Brain microvascular endothelial cell (primary cell): ENCODE results near the gene MLLT3.

Experiments
- DNase-seq: peaks from one replicate; pipeline ENCODE4 v3.0.0-alpha.2; 2020
- H3K27ac ChIP-seq: fragments of 250-450 bp; sonication (Bioruptor Pico); 2 replicates; pipeline ENCODE4 v1.5.1; 2020; ENCODE audit warnings: mild to moderate bottlenecking, moderate library complexity
- H3K27me3 ChIP-seq: fragments of 250-450 bp; sonication (Bioruptor Pico); replicated peaks from 2 replicates; pipeline ENCODE4 v1.5.1; 2020; ENCODE audit warnings: mild to moderate bottlenecking
- H3K36me3 ChIP-seq: fragments of 250-450 bp; sonication (Bioruptor Pico); replicated peaks from 2 replicates; pipeline ENCODE4 v1.5.1; 2020; ENCODE audit warnings: mild to moderate bottlenecking
- H3K4me3 ChIP-seq: 2 replicates; pipeline ENCODE4 v1.5.1; 2011; ENCODE audit warnings: low read depth, mild to moderate bottlenecking, control low read depth, low read length, moderate library complexity
- in situ Hi-C: cut with HindIII; loops from 2 replicates; pipeline ENCODE4 v1.10.0; 2017; ENCODE audit warnings: low sequenced_read_pairs, low pct_ligation_motif_present
- TF ChIP-seq, protein P1 (sequence below): IDR thresholded peaks from 2 replicates; pipeline ENCODE4 v1.5.1; 2011; ENCODE audit warnings: low read depth, mild to moderate bottlenecking, moderate library complexity, low read length, control low read depth, inconsistent platforms; ENCODE audit errors: missing control alignments

Gene MLLT3

DNA sequence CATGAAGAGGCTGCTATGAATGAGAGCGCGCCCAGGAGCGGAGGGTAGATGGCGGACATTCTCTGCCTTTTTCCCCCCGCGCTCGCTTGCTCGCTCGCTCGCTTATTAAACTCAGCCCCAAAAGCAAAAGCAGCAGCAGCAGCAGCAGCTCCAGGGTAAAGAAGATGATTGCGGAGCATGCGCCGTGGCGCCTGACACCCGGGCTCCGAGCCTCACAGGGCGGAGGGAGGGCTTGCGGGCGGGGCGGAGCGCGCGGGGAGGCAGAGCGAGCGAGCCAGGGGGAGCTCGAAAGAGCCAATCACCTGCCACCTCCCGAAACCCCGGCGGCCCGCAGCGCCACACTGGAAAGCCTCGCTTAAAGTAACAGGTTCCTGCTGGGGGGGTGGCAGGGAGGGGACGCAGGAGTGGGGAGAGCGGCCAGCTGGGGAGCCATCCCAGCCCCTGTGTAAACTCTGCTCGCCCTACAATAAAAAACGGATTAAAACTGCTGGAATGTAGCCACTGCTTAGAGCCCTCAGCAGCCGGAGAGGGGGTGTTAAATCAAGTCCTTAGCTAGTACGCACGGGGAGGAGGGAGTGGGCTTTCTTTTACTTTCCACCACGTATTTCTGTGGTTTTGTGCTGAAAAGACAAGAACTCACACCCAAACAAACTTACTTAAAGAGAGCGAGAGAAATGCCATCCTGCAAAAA is at the start of gene MLLT3:
Gene MLLT3, minus strand, starts transcription at position 170 of the 691 bp plus-strand sequence.
- in situ Hi-C loops: no loop called here
- Histone ChIP-seq H3K27me3 (no peaks in the 10 kb centered on the region), H3K4me3 (peak within 1 kb of the TSS; percentile 85), H3K36me3 (no peaks in the 10 kb centered on the region), H3K27ac (peak within 1 kb of the TSS; percentile 65)
- TF ChIP-seq, protein P1, sequence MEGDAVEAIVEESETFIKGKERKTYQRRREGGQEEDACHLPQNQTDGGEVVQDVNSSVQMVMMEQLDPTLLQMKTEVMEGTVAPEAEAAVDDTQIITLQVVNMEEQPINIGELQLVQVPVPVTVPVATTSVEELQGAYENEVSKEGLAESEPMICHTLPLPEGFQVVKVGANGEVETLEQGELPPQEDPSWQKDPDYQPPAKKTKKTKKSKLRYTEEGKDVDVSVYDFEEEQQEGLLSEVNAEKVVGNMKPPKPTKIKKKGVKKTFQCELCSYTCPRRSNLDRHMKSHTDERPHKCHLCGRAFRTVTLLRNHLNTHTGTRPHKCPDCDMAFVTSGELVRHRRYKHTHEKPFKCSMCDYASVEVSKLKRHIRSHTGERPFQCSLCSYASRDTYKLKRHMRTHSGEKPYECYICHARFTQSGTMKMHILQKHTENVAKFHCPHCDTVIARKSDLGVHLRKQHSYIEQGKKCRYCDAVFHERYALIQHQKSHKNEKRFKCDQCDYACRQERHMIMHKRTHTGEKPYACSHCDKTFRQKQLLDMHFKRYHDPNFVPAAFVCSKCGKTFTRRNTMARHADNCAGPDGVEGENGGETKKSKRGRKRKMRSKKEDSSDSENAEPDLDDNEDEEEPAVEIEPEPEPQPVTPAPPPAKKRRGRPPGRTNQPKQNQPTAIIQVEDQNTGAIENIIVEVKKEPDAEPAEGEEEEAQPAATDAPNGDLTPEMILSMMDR: no peak
- peak; percentile 94 for DNase-seq

DNA sequence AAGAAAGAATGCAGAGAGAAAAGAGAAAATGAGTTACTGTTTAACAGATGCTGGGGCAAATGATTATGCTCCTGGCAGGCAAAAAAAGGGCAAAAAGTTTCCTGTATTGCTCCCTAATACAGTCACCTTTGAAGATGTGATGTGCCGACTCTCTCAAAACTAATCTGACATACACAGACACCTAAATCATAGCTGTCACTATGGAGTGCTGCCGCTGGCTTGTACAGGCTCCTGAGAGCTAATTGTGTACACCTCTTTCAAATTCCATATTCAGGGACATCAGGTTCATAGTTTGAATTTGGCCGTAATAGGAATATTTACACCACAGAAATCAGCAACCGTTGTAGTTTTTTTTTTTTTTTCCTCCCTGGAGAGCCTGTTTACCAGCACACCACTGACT is 49.3 kb upstream of the MLLT3 start:
- Histone ChIP-seq H3K27me3 (no peaks in the 10 kb centered on the region), H3K4me3 (no peak overlapping the region), H3K36me3 (no peaks in the 10 kb centered on the region), H3K27ac (no peak overlapping the region)
- no peak for DNase-seq
- in situ Hi-C loops: no loop called here
- TF ChIP-seq, protein P1: no peak

DNA sequence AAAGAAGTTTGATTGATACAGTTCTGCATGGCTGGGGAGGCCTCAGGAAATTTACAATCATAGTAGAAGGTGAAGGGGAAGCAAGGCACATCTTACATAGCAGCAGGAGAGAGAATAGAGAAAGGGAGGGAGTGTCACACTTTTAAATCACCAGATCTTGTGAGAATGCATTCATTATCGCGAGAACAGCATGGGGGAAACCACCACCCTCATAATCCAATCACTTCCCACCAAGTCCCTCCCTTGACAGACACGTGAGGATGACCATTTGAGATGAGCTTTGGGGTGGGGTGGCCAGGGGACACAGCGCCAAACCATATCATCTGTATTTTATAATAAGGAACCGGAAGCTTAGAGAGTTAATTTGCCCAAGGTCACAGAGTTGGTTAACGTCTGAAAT is 48.1 kb upstream of the MLLT3 start:
- Histone ChIP-seq H3K4me3 (no peak overlapping the region), H3K27ac (no peak overlapping the region), H3K36me3 (no peaks in the 10 kb centered on the region), H3K27me3 (no peaks in the 10 kb centered on the region)
- in situ Hi-C loops: no loop called here
- TF ChIP-seq, protein P1: no peak
- no peak for DNase-seq

DNA sequence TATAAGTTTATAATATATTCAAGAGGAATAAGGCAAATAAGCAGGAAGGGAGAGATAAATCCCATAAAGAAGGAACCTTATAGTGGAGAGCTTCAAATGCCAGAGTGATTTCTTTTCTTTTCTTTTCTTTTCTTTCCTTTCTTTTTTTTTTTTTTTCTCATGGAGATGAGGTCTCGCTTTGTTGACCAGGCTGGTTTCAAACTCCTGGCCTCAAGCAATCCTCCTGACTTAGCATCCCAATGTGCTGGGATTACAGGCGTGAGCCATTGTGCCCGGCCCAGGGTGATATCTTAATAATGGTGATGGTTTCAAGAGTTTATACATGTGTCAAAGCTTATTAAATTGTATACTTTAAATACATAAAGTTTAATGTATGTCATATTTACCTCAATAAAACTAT is 42.2 kb upstream of the MLLT3 start:
- DNase-seq: no peak
- Histone ChIP-seq H3K4me3 (no peak overlapping the region), H3K27me3 (no peaks in the 10 kb centered on the region), H3K36me3 (no peaks in the 10 kb centered on the region), H3K27ac (no peak overlapping the region)
- TF ChIP-seq, protein P1: no peak
- in situ Hi-C loops: no loop called here

DNA sequence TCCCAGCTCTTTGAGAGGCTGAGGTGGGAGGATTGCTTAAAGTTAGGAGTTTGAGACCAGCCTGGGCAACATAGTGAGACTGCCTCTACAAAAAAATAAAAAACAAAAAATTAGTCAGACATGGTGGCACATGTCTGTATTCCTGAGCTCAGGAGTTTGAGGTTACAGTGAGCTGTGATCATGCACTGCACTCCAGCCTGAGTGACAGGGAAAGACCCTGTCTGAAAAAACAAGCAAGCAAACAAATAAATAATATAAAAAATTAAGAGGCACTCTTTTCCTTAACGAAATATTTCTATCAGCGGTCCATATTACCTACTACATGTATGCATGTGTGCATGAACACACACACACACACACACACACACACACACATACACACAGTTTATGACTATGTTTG is 40.8 kb upstream of the MLLT3 start:
- H3K27ac ChIP-seq: no peak overlapping the region
- TF ChIP-seq, protein P1: no peak
- no peaks in the 10 kb centered on the region for H3K27me3 ChIP-seq
- DNase-seq: no peak
- H3K36me3 ChIP-seq: no peaks in the 10 kb centered on the region
- in situ Hi-C loops: no loop called here
- H3K4me3 ChIP-seq: no peak overlapping the region

DNA sequence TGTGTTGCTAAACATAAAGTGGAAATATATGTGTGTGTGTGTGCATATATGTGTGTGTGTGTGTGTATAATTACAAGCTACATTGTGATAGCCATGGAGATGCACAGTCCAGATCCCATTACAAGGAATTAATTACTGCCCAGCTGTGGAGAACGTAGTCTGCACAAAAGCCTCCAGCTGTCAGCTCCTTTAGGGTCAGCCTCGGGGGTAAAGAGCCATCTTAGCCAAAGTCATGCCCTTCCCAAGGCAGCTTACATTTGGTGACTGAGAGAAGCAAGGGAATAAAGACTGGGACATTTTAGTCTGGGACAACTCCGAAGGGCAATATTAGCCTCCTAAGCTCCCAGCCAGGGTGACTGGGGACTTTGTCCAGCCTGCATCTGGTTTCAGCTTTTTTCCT is 39.9 kb upstream of the MLLT3 start:
- in situ Hi-C loops: no loop called here
- TF ChIP-seq, protein P1: no peak
- DNase-seq: no peak
- no peak overlapping the region for H3K4me3 ChIP-seq
- H3K36me3 ChIP-seq: no peaks in the 10 kb centered on the region
- H3K27ac ChIP-seq: no peak overlapping the region
- H3K27me3 ChIP-seq: no peaks in the 10 kb centered on the region
